Measurements from ENCODE around the gene NDRG4. TPM values are rescaled to one million over a fixed set of nuclear protein-coding genes. Genes with fewer than 3 reads are reported as not detected.
A peak's percentile ranks its signal among the peaks of the same experiment; 100 is the strongest.

Gene NDRG4
- total and polyA plus RNA-seq, 12 donors: 139 to 952 (median 336) TPM

DNA sequence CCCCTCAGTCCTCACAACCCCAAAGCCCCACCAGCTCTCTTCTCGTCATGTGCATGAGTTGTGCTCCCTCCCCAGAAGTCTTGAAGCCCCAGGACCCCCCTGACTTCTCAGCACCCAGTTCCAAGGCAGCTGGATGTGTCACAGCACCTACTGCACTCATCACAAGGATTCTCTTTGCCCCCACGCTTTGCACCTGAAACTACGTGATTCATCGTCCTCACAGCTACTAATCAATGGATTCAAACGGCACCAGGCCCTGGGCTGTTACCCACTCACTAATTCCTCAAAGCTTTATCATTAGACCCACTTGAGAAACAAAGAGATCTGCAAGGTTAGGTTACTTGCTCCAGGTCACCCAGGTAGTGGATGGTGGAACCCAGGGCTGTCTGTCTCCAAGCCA is 45.1 kb upstream of the NDRG4 start:
- intact Hi-C loops (cut with DNase I): no loop called here

GRCh38 chr16:58455750-58456149 is 44.2 kb upstream of the NDRG4 start:
- intact Hi-C loops (cut with DNase I): no loop called here
- no peak overlapping the region for H3K4me3 ChIP-seq
- WGBS, 4 donors: 20 to 47% (median 34%) methylated on average over 2 of the region's 2 CpGs
- no peak for TF ChIP-seq CTCF (IDR thresholded peaks at IDR 0.05)
- no peak for TF ChIP-seq POLR2A (IDR thresholded peaks at IDR 0.05)
- no peaks in the 10 kb centered on the region for H3K27me3 ChIP-seq
- H3K9me3 ChIP-seq (replicated peaks in 1 of 3): no peaks in the 10 kb centered on the region
- peaks cover 19 to 55% of the 10 kb centered on the region in 2 donors for H3K4me1 ChIP-seq (replicated peaks in 1 of 2)
- DNase-seq: peak in 1 of 7 donors; percentile 36
- peak overlapping the region in 4 of 5 donors; percentile 4 to 74 (median 55) for H3K27ac ChIP-seq
- no peaks in the 10 kb centered on the region for H3K36me3 ChIP-seq (replicated peaks in 1 of 2)

More for the DNA sequence above, 45.1 kb upstream of the NDRG4 start:
- no peak overlapping the region for H3K4me3 ChIP-seq
- peak overlapping the region in 1 of 5 donors; percentile 71 for H3K27ac ChIP-seq
- no peaks in the 10 kb centered on the region for H3K9me3 ChIP-seq (replicated peaks in 1 of 3)
- no peaks in the 10 kb centered on the region for H3K36me3 ChIP-seq (replicated peaks in 1 of 2)
- no peaks in the 10 kb centered on the region for H3K27me3 ChIP-seq
- WGBS, 4 donors: 89 to 93% (median 91%) methylated on average over 5 of the region's 5 CpGs
- H3K4me1 ChIP-seq (replicated peaks in 1 of 2): peaks cover 21 to 61% of the 10 kb centered on the region in 2 donors
- TF ChIP-seq CTCF (IDR thresholded peaks at IDR 0.05) (no peak), POLR2A (IDR thresholded peaks at IDR 0.05) (no peak)
- no peak for DNase-seq

DNA sequence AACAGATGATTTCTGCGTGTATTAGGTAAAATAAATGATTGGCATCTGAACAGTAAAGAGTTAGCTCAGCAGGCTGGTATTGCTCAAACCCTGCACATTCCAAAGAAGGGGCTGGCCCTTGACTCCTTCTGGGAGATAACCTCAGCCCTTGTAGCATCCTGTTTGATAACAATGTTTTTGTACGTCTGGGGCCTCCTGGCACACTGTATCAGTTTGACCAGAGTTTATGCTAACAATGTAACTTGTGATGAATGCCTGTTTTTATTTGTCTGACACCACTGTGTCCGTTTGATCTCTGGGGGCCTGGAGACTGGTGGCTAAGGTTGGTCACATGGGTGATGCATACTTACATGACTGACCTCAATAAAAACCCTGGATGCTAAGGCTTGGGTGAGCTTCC is 43.8 kb upstream of the NDRG4 start:
- intact Hi-C loops (cut with DNase I): no loop called here

DNA sequence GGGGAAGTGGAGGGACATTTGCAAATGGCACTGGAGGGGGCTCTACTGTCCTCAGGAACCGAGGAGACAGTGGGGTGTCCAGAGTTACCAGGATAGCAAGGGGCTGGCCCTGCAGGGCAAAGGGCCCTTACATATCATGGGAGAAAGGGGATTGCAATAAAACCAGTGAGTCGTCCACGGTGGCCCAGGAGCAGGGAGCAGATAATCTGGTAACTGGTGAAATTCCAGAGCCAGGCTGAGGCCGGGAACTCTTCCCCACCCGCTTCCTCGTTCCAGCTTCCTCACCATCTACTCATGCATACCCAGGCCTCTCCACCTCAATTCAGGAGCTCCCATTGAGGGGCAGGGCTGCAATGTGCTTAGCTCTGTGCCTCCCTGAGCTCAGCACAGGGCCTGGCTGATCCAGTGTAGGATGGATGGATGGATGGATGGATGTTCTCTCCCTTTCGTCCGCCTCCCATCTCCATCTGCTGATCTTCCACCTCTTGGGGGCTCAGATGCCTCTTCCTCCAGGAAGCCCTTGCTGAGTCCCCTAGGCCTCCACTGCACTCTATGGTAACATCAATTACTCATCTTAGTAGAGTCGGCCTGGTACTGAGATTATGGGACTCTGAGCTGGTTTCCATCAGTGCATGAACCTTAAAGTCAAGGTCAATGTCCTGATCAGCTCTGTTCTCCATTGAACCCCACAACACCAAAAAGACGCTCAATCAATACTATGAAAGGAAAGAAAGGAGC is 41.2 kb upstream of the NDRG4 start:
- no peak for TF ChIP-seq CTCF (IDR thresholded peaks at IDR 0.05)
- no peak for TF ChIP-seq POLR2A (IDR thresholded peaks at IDR 0.05)
- WGBS, 4 donors: 83 to 93% (median 90%) methylated on average over 10 of the region's 10 CpGs
- no peaks in the 10 kb centered on the region for H3K9me3 ChIP-seq (replicated peaks in 1 of 3)

More for the DNA sequence above, 43.8 kb upstream of the NDRG4 start:
- H3K27me3 ChIP-seq: no peaks in the 10 kb centered on the region
- H3K4me3 ChIP-seq: no peak overlapping the region
- H3K4me1 ChIP-seq (replicated peaks in 1 of 2): peaks cover 15 to 55% of the 10 kb centered on the region in 2 donors
- peak overlapping the region in 4 of 5 donors; percentile 4 to 74 (median 55) for H3K27ac ChIP-seq
- 10 to 22% (median 15%) methylated on average over 3 of the region's 3 CpGs for WGBS, 4 donors
- TF ChIP-seq CTCF (IDR thresholded peaks at IDR 0.05) (no peak), POLR2A (IDR thresholded peaks at IDR 0.05) (no peak)
- peak in 5 of 7 donors; percentile 64 to 87 (median 72) for DNase-seq
- no peaks in the 10 kb centered on the region for H3K9me3 ChIP-seq (replicated peaks in 1 of 3)
- no peaks in the 10 kb centered on the region for H3K36me3 ChIP-seq (replicated peaks in 1 of 2)

More for the DNA sequence above, 41.2 kb upstream of the NDRG4 start:
- Histone ChIP-seq H3K36me3 (replicated peaks in 1 of 2) (no peaks in the 10 kb centered on the region), H3K27ac (peak overlapping the region in 4 of 5 donors; percentile 66 to 91 (median 87)), H3K27me3 (no peaks in the 10 kb centered on the region), H3K4me1 (replicated peaks in 1 of 2) (peaks cover 16 to 54% of the 10 kb centered on the region in 2 donors), H3K4me3 (no peak overlapping the region)
- no peak for DNase-seq
- intact Hi-C loops (cut with DNase I): no loop called here
